Right atrium auricular region (tissue), 2 donors: ENCODE data around the gene CLNK. TPM values are rescaled to one million over a fixed set of nuclear protein-coding genes. Genes with fewer than 3 reads are reported as not detected.

Source experiments
- DNase-seq: peaks from one replicate; pipeline ENCODE4 v3.0.0-alpha.2; 2019; ENCODE audit warnings: low spot score
- H3K27ac ChIP-seq, 2 donors: fragments of 200-600 bp; sonication (generic); 1 replicate in 1 of 2; 2 replicates in 1 of 2; pipeline ENCODE4 v1.5.1; 2016 to 2019
- H3K27me3 ChIP-seq, 2 donors: fragments of 200-600 bp; sonication (generic); one replicate each; pipeline versions ENCODE4 v1.5.1 to v1.6.0; 2017 to 2019
- H3K36me3 ChIP-seq: fragments of 200-600 bp; sonication (generic); one replicate; pipeline ENCODE4 v1.5.1; 2016
- H3K4me1 ChIP-seq, 2 donors: fragments of 200-600 bp; sonication (generic); one replicate each; pipeline versions ENCODE4 v1.5.1 to v1.6.0; 2017 to 2019
- H3K4me3 ChIP-seq, 2 donors: fragments of 200-600 bp; sonication (generic); 1 replicate in 1 of 2; 2 replicates in 1 of 2; pipeline ENCODE4 v1.5.1; 2017 to 2019; ENCODE audit warnings: mild to moderate bottlenecking in 1 of 2, moderate library complexity in 1 of 2
- H3K9me3 ChIP-seq, 2 donors: fragments of 200-600 bp; sonication (generic); one replicate each; pipeline ENCODE4 v1.5.1; 2019
- CTCF ChIP-seq, 2 donors: fragments of 200-600 bp; sonication (generic); IDR thresholded peaks; one replicate each; pipeline ENCODE4 v1.5.1; 2019; ENCODE audit warnings: antibody characterized with exemption in 2 of 2
- total RNA-seq, 2 donors: library from RNA; depleted of rRNA; stranded (reverse); fragments of >200 nt; gene quantifications; one replicate each; pipeline ENCODE4 v1.1.0, GENCODE V29; 2016

CLNK gene
- total RNA-seq, 2 donors from 2014 or later, result not detected

DNA sequence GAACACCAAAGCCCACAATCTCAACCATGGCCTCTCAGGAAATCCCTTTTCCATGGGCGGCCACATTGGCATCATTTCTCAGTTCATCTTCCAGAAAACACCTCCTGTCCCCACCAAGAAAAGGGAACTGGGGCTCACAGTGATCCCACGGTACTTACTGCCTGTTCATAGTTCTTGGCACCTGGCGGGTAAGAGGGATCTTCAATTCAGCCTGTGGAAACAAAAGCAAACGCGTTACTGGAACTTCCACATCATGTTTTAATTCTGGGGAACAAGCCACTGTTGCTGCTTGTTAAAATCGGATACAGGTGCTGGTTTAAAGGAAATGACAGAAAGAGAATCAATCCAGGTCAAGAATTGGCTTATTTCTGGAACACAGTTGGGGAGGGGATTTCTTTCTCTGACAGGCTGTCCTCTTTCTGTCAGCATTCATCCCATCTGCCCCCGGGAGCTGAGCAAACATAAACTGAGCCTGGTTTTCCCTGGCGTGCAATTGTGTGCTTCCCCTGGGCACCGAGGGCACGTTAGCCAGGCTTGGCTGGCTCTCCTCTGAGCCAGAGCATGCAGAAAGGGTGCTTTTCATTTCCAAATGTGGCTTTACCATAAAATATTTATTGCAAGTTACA is 16.8 kb downstream of the CLNK start:
- Histone ChIP-seq H3K36me3 (no peaks in the 10 kb centered on the region), H3K4me1 (no peaks in the 10 kb centered on the region), H3K27me3 (no peaks in the 10 kb centered on the region), H3K9me3 (no peaks in the 10 kb centered on the region), H3K27ac (no peak overlapping the region), H3K4me3 (no peak overlapping the region)
- TF ChIP-seq CTCF (IDR thresholded peaks at IDR 0.05), result no peak
- no peak for DNase-seq

GRCh38 chr4:10666616-10667015 is 18.0 kb downstream of the CLNK start:
- no peak overlapping the region for H3K4me3 ChIP-seq
- H3K27me3 ChIP-seq, result no peaks in the 10 kb centered on the region
- H3K9me3 ChIP-seq, result no peaks in the 10 kb centered on the region
- H3K27ac ChIP-seq, result no peak overlapping the region
- DNase-seq, result no peak
- TF ChIP-seq CTCF (IDR thresholded peaks at IDR 0.05), result no peak
- no peaks in the 10 kb centered on the region for H3K4me1 ChIP-seq
- H3K36me3 ChIP-seq, result no peaks in the 10 kb centered on the region

DNA sequence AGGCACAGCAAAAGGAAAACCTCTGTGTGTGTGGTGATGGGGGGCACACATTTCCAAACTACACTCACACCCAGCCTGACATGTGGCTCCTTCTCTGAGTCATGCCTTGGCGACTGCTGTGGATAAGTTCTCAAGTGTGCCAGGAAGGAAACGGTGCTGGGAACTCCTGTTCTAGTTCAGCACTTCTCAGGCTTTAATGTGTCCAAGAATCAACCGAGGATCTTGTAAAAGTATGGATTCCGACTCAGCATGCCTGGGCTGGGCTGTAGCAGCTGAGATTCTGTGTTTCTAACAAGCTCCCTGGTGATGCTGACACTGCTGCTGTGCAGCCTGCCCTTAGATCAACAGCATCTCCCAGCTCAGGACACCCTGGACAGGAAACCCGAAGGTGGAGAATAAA is 20.2 kb downstream of the CLNK start:
- Histone ChIP-seq H3K27me3 (no peaks in the 10 kb centered on the region), H3K4me3 (no peak overlapping the region), H3K27ac (no peak overlapping the region), H3K36me3 (no peaks in the 10 kb centered on the region), H3K9me3 (no peaks in the 10 kb centered on the region), H3K4me1 (no peaks in the 10 kb centered on the region)
- peak; percentile 62 for DNase-seq
- TF ChIP-seq CTCF (IDR thresholded peaks at IDR 0.05), result no peak

DNA sequence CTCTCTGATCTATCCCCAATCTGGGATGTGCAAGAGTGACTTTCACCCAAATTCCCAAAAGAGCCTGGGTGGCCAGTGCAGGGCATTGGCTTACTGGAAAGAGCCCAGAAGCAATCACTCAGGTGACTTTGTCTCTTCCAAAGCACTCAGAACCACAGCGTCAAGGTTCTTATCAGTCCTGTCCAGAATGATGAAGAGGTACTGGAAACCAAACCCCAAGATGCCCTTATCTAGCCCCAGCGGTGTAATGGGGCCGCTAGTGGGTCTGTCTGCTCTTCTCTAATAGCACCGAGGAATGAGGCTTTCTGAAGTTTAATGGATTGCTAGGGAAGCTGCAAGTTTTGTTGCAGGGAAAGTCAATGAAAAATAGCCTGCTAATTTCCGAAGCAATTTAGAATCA is 21.6 kb downstream of the CLNK start:
- TF ChIP-seq CTCF (IDR thresholded peaks at IDR 0.05), result no peak
- no peak for DNase-seq
- Histone ChIP-seq H3K9me3 (no peaks in the 10 kb centered on the region), H3K27me3 (no peaks in the 10 kb centered on the region), H3K4me3 (no peak overlapping the region), H3K36me3 (no peaks in the 10 kb centered on the region), H3K4me1 (no peaks in the 10 kb centered on the region), H3K27ac (no peak overlapping the region)

DNA sequence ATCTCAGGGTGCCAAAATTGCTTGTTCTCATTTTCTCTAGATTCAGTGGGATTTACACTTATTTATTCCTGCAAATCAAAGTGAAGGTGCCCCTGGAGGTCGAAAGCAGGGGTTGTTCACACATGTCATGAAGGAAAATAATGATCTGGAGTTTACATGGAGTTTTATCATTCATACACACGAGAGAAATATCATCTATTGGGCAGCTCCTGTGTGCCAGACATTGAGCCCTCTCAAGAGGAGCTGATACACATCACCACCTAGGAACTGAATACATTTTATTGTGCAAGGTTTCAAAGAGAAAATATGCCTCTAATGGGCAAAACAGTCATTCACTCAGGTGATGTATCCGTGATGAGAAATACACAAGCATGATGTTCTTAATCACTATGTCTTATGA is 23.5 kb downstream of the CLNK start:
- Histone ChIP-seq H3K36me3 (no peaks in the 10 kb centered on the region), H3K27me3 (no peaks in the 10 kb centered on the region), H3K27ac (no peak overlapping the region), H3K4me1 (no peaks in the 10 kb centered on the region), H3K9me3 (no peaks in the 10 kb centered on the region), H3K4me3 (no peak overlapping the region)
- TF ChIP-seq CTCF (IDR thresholded peaks at IDR 0.05), result no peak
- DNase-seq, result no peak

GRCh38 chr4:10659251-10659650 is 25.3 kb downstream of the CLNK start:
- TF ChIP-seq CTCF (IDR thresholded peaks at IDR 0.05), result no peak
- no peaks in the 10 kb centered on the region for H3K9me3 ChIP-seq
- no peak overlapping the region for H3K27ac ChIP-seq
- H3K36me3 ChIP-seq, result no peaks in the 10 kb centered on the region
- H3K27me3 ChIP-seq, result no peaks in the 10 kb centered on the region
- no peak for DNase-seq
- no peaks in the 10 kb centered on the region for H3K4me1 ChIP-seq
- no peak overlapping the region for H3K4me3 ChIP-seq
